Neural cell (in vitro differentiated cells): ENCODE measurements around the gene ACSM3.

Experiments used
- EP300 ChIP-seq: fragments of 450-650 bp; conservative IDR thresholded peaks from 2 replicates; pipeline ENCODE4 v1.6.1; 2014; ENCODE audit warnings: antibody characterized with exemption, mild to moderate bottlenecking, moderate library complexity; ENCODE audit not compliant: poor library complexity, severe bottlenecking
- EZH2 ChIP-seq: fragments of 200-600, 300-800 bp; shearing (Covaris generic), sonication (generic); IDR thresholded peaks from 2 replicates; pipeline ENCODE4 v1.6.1; 2014; ENCODE audit warnings: antibody characterized with exemption, low read length, borderline replicate concordance, mild to moderate bottlenecking; ENCODE audit not compliant: insufficient read depth, poor library complexity, severe bottlenecking
- MXI1 ChIP-seq: fragments of 450-650 bp; conservative IDR thresholded peaks from 2 replicates; pipeline ENCODE4 v1.6.1; 2014; ENCODE audit warnings: antibody characterized with exemption, mild to moderate bottlenecking; ENCODE audit not compliant: poor library complexity, severe bottlenecking
- POLR2AphosphoS5 ChIP-seq: IDR thresholded peaks from 2 replicates; pipeline ENCODE4 v1.6.1; 2012
- RAD21 ChIP-seq: fragments of 450-650 bp; conservative IDR thresholded peaks from 2 replicates; pipeline ENCODE4 v1.6.1; 2014; ENCODE audit warnings: antibody characterized with exemption, mild to moderate bottlenecking, moderate library complexity
- SMC3 ChIP-seq: fragments of 450-650 bp; conservative IDR thresholded peaks from 2 replicates; pipeline ENCODE4 v1.6.1; 2014; ENCODE audit warnings: antibody characterized with exemption, mild to moderate bottlenecking, moderate library complexity; ENCODE audit not compliant: poor library complexity
- TAF1 ChIP-seq: IDR thresholded peaks from 2 replicates; pipeline ENCODE4 v1.6.1; 2012; ENCODE audit warnings: low read depth
- TF ChIP-seq, protein P1 (sequence below): fragments of 450-650 bp; IDR thresholded peaks from 2 replicates; pipeline ENCODE4 v1.5.1; 2014; ENCODE audit warnings: antibody characterized with exemption, mild to moderate bottlenecking, moderate library complexity; ENCODE audit not compliant: poor library complexity, severe bottlenecking
- TF ChIP-seq, protein P2 (sequence below): IDR thresholded peaks from 2 replicates; pipeline ENCODE4 v1.6.1; 2012; ENCODE audit warnings: borderline replicate concordance

GRCh38 chr16:20763461-20764232 is at the start of gene ACSM3:
- TF ChIP-seq, protein P1, sequence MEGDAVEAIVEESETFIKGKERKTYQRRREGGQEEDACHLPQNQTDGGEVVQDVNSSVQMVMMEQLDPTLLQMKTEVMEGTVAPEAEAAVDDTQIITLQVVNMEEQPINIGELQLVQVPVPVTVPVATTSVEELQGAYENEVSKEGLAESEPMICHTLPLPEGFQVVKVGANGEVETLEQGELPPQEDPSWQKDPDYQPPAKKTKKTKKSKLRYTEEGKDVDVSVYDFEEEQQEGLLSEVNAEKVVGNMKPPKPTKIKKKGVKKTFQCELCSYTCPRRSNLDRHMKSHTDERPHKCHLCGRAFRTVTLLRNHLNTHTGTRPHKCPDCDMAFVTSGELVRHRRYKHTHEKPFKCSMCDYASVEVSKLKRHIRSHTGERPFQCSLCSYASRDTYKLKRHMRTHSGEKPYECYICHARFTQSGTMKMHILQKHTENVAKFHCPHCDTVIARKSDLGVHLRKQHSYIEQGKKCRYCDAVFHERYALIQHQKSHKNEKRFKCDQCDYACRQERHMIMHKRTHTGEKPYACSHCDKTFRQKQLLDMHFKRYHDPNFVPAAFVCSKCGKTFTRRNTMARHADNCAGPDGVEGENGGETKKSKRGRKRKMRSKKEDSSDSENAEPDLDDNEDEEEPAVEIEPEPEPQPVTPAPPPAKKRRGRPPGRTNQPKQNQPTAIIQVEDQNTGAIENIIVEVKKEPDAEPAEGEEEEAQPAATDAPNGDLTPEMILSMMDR = no peak
- TF ChIP-seq, protein P2, sequence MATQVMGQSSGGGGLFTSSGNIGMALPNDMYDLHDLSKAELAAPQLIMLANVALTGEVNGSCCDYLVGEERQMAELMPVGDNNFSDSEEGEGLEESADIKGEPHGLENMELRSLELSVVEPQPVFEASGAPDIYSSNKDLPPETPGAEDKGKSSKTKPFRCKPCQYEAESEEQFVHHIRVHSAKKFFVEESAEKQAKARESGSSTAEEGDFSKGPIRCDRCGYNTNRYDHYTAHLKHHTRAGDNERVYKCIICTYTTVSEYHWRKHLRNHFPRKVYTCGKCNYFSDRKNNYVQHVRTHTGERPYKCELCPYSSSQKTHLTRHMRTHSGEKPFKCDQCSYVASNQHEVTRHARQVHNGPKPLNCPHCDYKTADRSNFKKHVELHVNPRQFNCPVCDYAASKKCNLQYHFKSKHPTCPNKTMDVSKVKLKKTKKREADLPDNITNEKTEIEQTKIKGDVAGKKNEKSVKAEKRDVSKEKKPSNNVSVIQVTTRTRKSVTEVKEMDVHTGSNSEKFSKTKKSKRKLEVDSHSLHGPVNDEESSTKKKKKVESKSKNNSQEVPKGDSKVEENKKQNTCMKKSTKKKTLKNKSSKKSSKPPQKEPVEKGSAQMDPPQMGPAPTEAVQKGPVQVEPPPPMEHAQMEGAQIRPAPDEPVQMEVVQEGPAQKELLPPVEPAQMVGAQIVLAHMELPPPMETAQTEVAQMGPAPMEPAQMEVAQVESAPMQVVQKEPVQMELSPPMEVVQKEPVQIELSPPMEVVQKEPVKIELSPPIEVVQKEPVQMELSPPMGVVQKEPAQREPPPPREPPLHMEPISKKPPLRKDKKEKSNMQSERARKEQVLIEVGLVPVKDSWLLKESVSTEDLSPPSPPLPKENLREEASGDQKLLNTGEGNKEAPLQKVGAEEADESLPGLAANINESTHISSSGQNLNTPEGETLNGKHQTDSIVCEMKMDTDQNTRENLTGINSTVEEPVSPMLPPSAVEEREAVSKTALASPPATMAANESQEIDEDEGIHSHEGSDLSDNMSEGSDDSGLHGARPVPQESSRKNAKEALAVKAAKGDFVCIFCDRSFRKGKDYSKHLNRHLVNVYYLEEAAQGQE = no peak
- TF ChIP-seq EZH2 (no peak), EP300 (no peak), SMC3 (no peak), TAF1 (no peak), RAD21 (no peak), POLR2AphosphoS5 (no peak), MXI1 (no peak)
